Stimulated activated CD8-positive, alpha-beta memory T cell treated with anti-CD3 and anti-CD28 coated beads, Interleukin-7, amount 100 ng/mL, for 1 hour (primary cell): ENCODE measurements around the gene DCAF6.

Experiments
- DNase-seq, 2 donors: peaks; one replicate each; pipeline ENCODE4 v3.0.0-alpha.2; 2020; ENCODE audit warnings: low read depth in 2 of 2

The DCAF6 gene

GRCh38 chr1:167968569-167968968, 32.1 kb downstream of the DCAF6 start:
- DNase-seq, result no peak

GRCh38 chr1:167973832-167974231, 37.3 kb downstream of the DCAF6 start:
- DNase-seq, result no peak

GRCh38 chr1:167974698-167975097, 38.2 kb downstream of the DCAF6 start:
- DNase-seq, result no peak

GRCh38 chr1:167977245-167977644, 40.8 kb downstream of the DCAF6 start:
- DNase-seq, result no peak

GRCh38 chr1:167981933-167982332, 45.5 kb downstream of the DCAF6 start:
- DNase-seq, result no peak

- DNase-seq, result no peak
Observed at GRCh38 chr1:167983797-167984420, 47.4 kb downstream of the DCAF6 start.

- DNase-seq, result no peak
Observed at GRCh38 chr1:167984886-167985489, 48.5 kb downstream of the DCAF6 start.

- DNase-seq, result no peak
Observed at GRCh38 chr1:167987174-167987573, 50.7 kb downstream of the DCAF6 start.

- DNase-seq, result no peak
Observed at GRCh38 chr1:167991546-167991945, 55.1 kb downstream of the DCAF6 start.

GRCh38 chr1:167993720-167994119, 57.2 kb downstream of the DCAF6 start:
- DNase-seq, result no peak

- DNase-seq, result no peak
Observed at GRCh38 chr1:167994560-167994959, 58.1 kb downstream of the DCAF6 start.

- no peak for DNase-seq
Observed at GRCh38 chr1:167995038-167995437, 58.6 kb downstream of the DCAF6 start.

GRCh38 chr1:167996266-167996665, 59.8 kb downstream of the DCAF6 start:
- DNase-seq, result no peak

- DNase-seq, result no peak
Observed at GRCh38 chr1:167997037-167997575, 60.6 kb downstream of the DCAF6 start.

GRCh38 chr1:167999877-168000276, 63.4 kb downstream of the DCAF6 start:
- no peak for DNase-seq

GRCh38 chr1:168000656-168001055, 64.2 kb downstream of the DCAF6 start:
- no peak for DNase-seq

- DNase-seq, result no peak
Observed at GRCh38 chr1:168001213-168001612, 64.7 kb downstream of the DCAF6 start.

- DNase-seq, result no peak
Observed at GRCh38 chr1:168004531-168004930, 68.0 kb downstream of the DCAF6 start.

- no peak for DNase-seq
Observed at GRCh38 chr1:168005529-168005928, 69.0 kb downstream of the DCAF6 start.

- DNase-seq, result no peak
Observed at GRCh38 chr1:168007691-168008090, 71.2 kb downstream of the DCAF6 start.

- DNase-seq, result no peak
Observed at GRCh38 chr1:168008595-168008994, 72.1 kb downstream of the DCAF6 start.

- DNase-seq, result no peak
Observed at GRCh38 chr1:168009322-168009721, 72.8 kb downstream of the DCAF6 start.

- DNase-seq, result no peak
Observed at GRCh38 chr1:168019407-168019806, 82.9 kb downstream of the DCAF6 start.

GRCh38 chr1:168031198-168031597, 94.7 kb downstream of the DCAF6 start:
- no peak for DNase-seq
